Measurements from ENCODE around the gene PXT1.

PXT1 gene

GRCh38 chr6:36479256-36479655, 36.6 kb upstream of the PXT1 start (continued):
- no peak for TF ChIP-seq ZNF239 (tag by site-specific recombination; IDR thresholded peaks at IDR 0.05)

GRCh38 chr6:36478051-36478526, 35.4 kb upstream of the PXT1 start:
- Histone ChIP-seq H3K9me3 (ENCODE audit: control insufficient read depth, insufficient read depth, low read depth, low read length) (no peaks in the 10 kb centered on the region), H3K4me1 (ENCODE audit: control insufficient read depth, insufficient read depth, low read length) (no peaks in the 10 kb centered on the region), H3K36me3 (ENCODE audit: control insufficient read depth in 2 of 2, insufficient read depth in 1 of 2, low read length in 2 of 2) (peaks cover 35 to 40% of the 10 kb centered on the region in 2 experiments), H3K4me3 (ENCODE audit: low read depth, low read length) (no peak overlapping the region), H3K27ac (ENCODE audit: extremely low read depth, low read depth, low read length) (no peak overlapping the region)
- TF ChIP-seq ZNF548 (tag by site-specific recombination; IDR thresholded peaks at IDR 0.05) (no peak), ZNF558 (tag by site-specific recombination; IDR thresholded peaks at IDR 0.05) (no peak), ZBTB8A (tag by site-specific recombination; IDR thresholded peaks at IDR 0.05) (no peak), ATF2 (tag by site-specific recombination; IDR thresholded peaks at IDR 0.05; ENCODE audit: low read depth) (no peak), ZNF112 (tag by site-specific recombination; IDR thresholded peaks at IDR 0.05) (no peak), SP7 (tag by site-specific recombination; IDR thresholded peaks at IDR 0.05) (no peak), ZBTB1 (tag by site-specific recombination; IDR thresholded peaks at IDR 0.05) (no peak), ZNF146 (tag by site-specific recombination; IDR thresholded peaks at IDR 0.05) (no peak), ZNF707 (tag by site-specific recombination; IDR thresholded peaks at IDR 0.05) (no peak), ZNF2 (tag by site-specific recombination; IDR thresholded peaks at IDR 0.05) (no peak), GLIS2 (tag by site-specific recombination; IDR thresholded peaks at IDR 0.05) (no peak), SCRT1 (tag by site-specific recombination; IDR thresholded peaks at IDR 0.05; ENCODE audit: borderline replicate concordance) (no peak), ZNF280D (tag by site-specific recombination; IDR thresholded peaks at IDR 0.05) (no peak), ZNF239 (tag by site-specific recombination; IDR thresholded peaks at IDR 0.05) (no peak)
- CTCF ChIA-PET = no interaction called here
- POLR2A ChIA-PET = interaction anchor here (0.6 to 1.4 kb wide), 4 partner anchors 9 to 101 kb away, joined by 3 to 6 read pairs (median 3); no protein-coding TSS in a partner anchor

- H3K4me1 ChIP-seq (ENCODE audit: control insufficient read depth, insufficient read depth, low read length) = no peaks in the 10 kb centered on the region
- H3K27ac ChIP-seq (ENCODE audit: extremely low read depth, low read depth, low read length) = no peak overlapping the region
- ChIA-PET POLR2A (interaction anchor here (0.7 kb wide), 1 partner anchor 8 kb away, joined by 3 read pairs; no protein-coding TSS in a partner anchor), CTCF (interaction anchor here (0.6 to 1.1 kb wide), 2 partner anchors 111 to 183 kb away, joined by 3 to 4 read pairs; no protein-coding TSS in a partner anchor)
- H3K4me3 ChIP-seq (ENCODE audit: low read depth, low read length) = no peak overlapping the region
- no peaks in the 10 kb centered on the region for H3K9me3 ChIP-seq (ENCODE audit: control insufficient read depth, insufficient read depth, low read depth, low read length)
- H3K36me3 ChIP-seq (ENCODE audit: control insufficient read depth in 2 of 2, insufficient read depth in 1 of 2, low read length in 2 of 2) = peaks cover 15 to 30% of the 10 kb centered on the region in 2 experiments; a peak in 2 of 3 replicates
- no peak for TF ChIP-seq ZNF239 (tag by site-specific recombination; IDR thresholded peaks at IDR 0.05)
- TF ChIP-seq FEZF1 (tag by site-specific recombination; IDR thresholded peaks at IDR 0.05) = no peak
- TF ChIP-seq ZNF626 (tag by site-specific recombination; IDR thresholded peaks at IDR 0.05) = no peak
- TF ChIP-seq ZNF707 (tag by site-specific recombination; IDR thresholded peaks at IDR 0.05) = no peak
- TF ChIP-seq MEIS1 (CRISPR knock-in tag; IDR thresholded peaks at IDR 0.05; ENCODE audit: borderline replicate concordance) = no peak
- TF ChIP-seq ZNF747 (tag by site-specific recombination; IDR thresholded peaks at IDR 0.05) = no peak
- no peak for TF ChIP-seq YY2 (tag by site-specific recombination; IDR thresholded peaks at IDR 0.05)
- TF ChIP-seq GLI2 (tag by site-specific recombination; IDR thresholded peaks at IDR 0.05; ENCODE audit: borderline replicate concordance, low read depth) = no peak
- no peak for TF ChIP-seq ZNF501 (tag by site-specific recombination; IDR thresholded peaks at IDR 0.05)
- no peak for TF ChIP-seq ZNF639 (tag by site-specific recombination; IDR thresholded peaks at IDR 0.05)
- TF ChIP-seq REST (tag by site-specific recombination; IDR thresholded peaks at IDR 0.05) = no peak
- no peak for TF ChIP-seq ZNF664 (tag by site-specific recombination; IDR thresholded peaks at IDR 0.05)
- TF ChIP-seq SETDB1 (IDR thresholded peaks at IDR 0.05; ENCODE audit: insufficient read length, low read length) = no peak
These were observed 27.3 kb upstream of the PXT1 start for GRCh38 chr6:36469946-36470345.

Data from HEK293 (cell line).